Bronchial epithelial cell (primary cell): Measurements from ENCODE around the gene UST. TPM values are rescaled to one million over a fixed set of nuclear protein-coding genes. Genes with fewer than 3 reads are reported as not detected.

Experiments
- DNase-seq: peaks from one replicate; pipeline ENCODE4 v3.0.0-alpha.2; 2010; ENCODE audit warnings: low read depth
- FAIRE-seq: peaks from 2 replicates; lab custom pipeline; 2011; peaks lifted over from hg19 to GRCh38; lab: Jason Lieb, UNC
- H3K27me3 ChIP-seq: 2 replicates; pipeline ENCODE4 v1.5.1; 2011; ENCODE audit warnings: low read length; ENCODE audit not compliant: control insufficient read depth, insufficient read depth
- H3K36me3 ChIP-seq: 2 replicates; pipeline ENCODE4 v1.5.1; 2011; ENCODE audit warnings: low read length; ENCODE audit not compliant: control insufficient read depth, insufficient read depth
- H3K4me3 ChIP-seq: 2 replicates; pipeline ENCODE4 v1.5.1; 2011; ENCODE audit warnings: mild to moderate bottlenecking, low read depth, low read length, control low read depth
- CTCF ChIP-seq: IDR thresholded peaks from 2 replicates; pipeline ENCODE4 v1.5.1; 2011; ENCODE audit warnings: mild to moderate bottlenecking, moderate library complexity, low read length, control low read depth, inconsistent platforms; ENCODE audit not compliant: insufficient read depth, severe bottlenecking
- total RNA-seq: library from RNA; depleted of rRNA; stranded (reverse); fragments of >200 nt; gene quantifications from 2 replicates; pipeline ENCODE4 v1.2.1, GENCODE V29; 2014

Gene UST
- total RNA-seq, 1 donor from 2014 or later = 18.7 TPM

- Histone ChIP-seq H3K27me3 (no peaks in the 10 kb centered on the region), H3K36me3 (no peaks in the 10 kb centered on the region), H3K4me3 (no peak overlapping the region)
- no peak for FAIRE-seq
- no peak for TF ChIP-seq CTCF
- no peak for DNase-seq
Observed at GRCh38 chr6:148943451-148943850, 196.6 kb downstream of the UST start.

- no peak for DNase-seq
- Histone ChIP-seq H3K27me3 (no peaks in the 10 kb centered on the region), H3K36me3 (no peaks in the 10 kb centered on the region), H3K4me3 (no peak overlapping the region)
- TF ChIP-seq CTCF = no peak
- no peak for FAIRE-seq
Observed at GRCh38 chr6:148944608-148945007, 197.8 kb downstream of the UST start.

GRCh38 chr6:148945301-148946021, 198.6 kb downstream of the UST start:
- no peak for TF ChIP-seq CTCF
- Histone ChIP-seq H3K36me3 (no peaks in the 10 kb centered on the region), H3K27me3 (no peaks in the 10 kb centered on the region), H3K4me3 (no peak overlapping the region)
- FAIRE-seq = no peak
- DNase-seq = peak; percentile 5

- peak; percentile 83 for TF ChIP-seq CTCF
- Histone ChIP-seq H3K27me3 (no peaks in the 10 kb centered on the region), H3K4me3 (no peak overlapping the region), H3K36me3 (no peaks in the 10 kb centered on the region)
- FAIRE-seq = no peak
- DNase-seq = peak; percentile 75
Observed at GRCh38 chr6:148947621-148948444, 201.0 kb downstream of the UST start.

- Histone ChIP-seq H3K4me3 (no peak overlapping the region), H3K36me3 (no peaks in the 10 kb centered on the region), H3K27me3 (no peaks in the 10 kb centered on the region)
- DNase-seq = no peak
- TF ChIP-seq CTCF = no peak
- FAIRE-seq = no peak
Observed at GRCh38 chr6:148951662-148952061, 204.8 kb downstream of the UST start.
